ENCODE data around the gene STRAP.
"Not testable (repeated sequence)": the region's sequence is repeated elsewhere in the genome, so short reads cannot be mapped to it uniquely, and the experiment has no call there.

- TF ChIP-seq CTCF (IDR thresholded peaks at IDR 0.05; ENCODE audit: insufficient read depth, low read length); POLR2AphosphoS5 (IDR thresholded peaks at IDR 0.05; ENCODE audit: low read depth); REST (IDR thresholded peaks at IDR 0.05; ENCODE audit: insufficient replicate concordance, low read depth); SPI1 (IDR thresholded peaks at IDR 0.05; ENCODE audit: borderline replicate concordance, low read depth); GABPA (IDR thresholded peaks at IDR 0.05; ENCODE audit: low read depth): not testable (repeated sequence)
Measured at GRCh38 chr12:15943519-15943918, 61.3 kb downstream of the STRAP start.
